DND-41 (cell line): ENCODE measurements around the gene DIDO1.

Experiments
- CTCF ChIP-seq: IDR thresholded peaks from 2 replicates; pipeline ENCODE4 v1.5.1; 2012; ENCODE audit warnings: borderline replicate concordance, low read length, moderate library complexity, mild to moderate bottlenecking; ENCODE audit not compliant: poor library complexity, severe bottlenecking; ENCODE audit errors: extremely low read depth
- EZH2 ChIP-seq: IDR thresholded peaks from 3 replicates; pipeline ENCODE4 v1.6.1; 2012; ENCODE audit warnings: borderline replicate concordance, low read depth, mild to moderate bottlenecking, moderate library complexity, low read length, inconsistent platforms; ENCODE audit not compliant: severe bottlenecking

GRCh38 chr20:62861726-62862336, 64.5 kb downstream of the DIDO1 start, which contains the start of gene TCFL5:
- TF ChIP-seq CTCF (no peak), EZH2 (no peak)
